ENCODE results near the gene GRB10.

Gene GRB10

DNA sequence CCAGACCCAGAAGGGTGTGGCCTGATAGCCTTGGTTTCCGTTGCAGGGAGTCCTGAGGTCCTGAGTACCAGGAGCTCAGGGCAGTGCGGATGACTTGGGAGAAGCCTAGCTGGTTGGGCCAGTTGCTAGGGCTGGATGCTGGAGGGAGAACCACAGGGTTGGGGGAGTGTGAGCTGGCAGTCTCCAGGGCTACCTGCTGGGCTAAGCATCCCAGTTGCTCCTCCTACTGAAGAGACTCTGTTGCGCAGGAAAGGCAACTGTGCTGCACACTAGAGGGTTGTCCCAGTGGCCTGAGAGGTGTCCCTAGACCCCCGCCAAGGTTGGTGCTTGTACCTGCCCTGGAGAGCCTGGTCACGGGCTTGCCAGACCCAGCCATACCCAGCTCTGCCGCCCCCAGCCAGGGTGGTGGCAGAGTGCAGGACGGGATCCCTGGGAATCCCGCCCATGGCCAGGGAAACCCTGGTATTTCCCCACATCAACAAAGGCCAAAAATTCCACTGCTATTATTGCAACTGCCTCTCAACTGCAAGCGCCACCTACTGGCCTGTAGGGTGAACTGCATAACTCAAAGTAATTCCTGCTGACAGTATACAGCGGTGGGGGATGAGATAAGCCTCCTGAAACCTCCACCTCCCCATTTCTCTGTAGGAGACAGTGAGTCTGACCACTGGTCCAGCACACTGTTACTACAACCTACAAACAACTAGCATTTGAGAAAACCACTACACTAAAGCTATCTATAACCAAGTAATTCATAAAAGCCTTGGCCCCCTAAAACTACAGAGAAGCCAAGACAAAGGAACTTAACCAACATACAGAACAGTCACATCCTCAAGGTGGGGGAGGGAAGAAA, 149.9 kb downstream of the GRB10 start:
- no peak for DNase-seq (ENCODE audit: low read depth)

DNA sequence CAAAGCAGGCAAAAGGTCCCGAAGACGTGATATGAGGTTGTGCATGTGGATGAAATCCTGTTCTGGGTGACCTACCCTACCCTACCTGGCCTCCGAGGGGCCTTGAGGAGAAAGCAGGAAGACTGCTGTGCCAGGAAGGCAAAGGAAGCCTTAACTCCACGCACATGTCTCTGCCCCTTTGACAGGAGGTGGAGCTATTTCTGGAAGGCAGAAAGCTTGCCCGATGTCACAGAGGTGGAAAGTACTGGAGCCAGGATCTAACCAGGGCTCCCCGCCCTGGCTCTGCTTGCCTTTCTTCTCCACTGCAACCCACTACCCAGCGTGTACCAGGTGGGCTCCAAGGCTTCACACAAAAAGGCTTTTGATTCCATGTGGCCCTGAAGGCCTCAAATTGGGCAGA, 151.1 kb downstream of the GRB10 start:
- no peak for DNase-seq (ENCODE audit: low read depth)

DNA sequence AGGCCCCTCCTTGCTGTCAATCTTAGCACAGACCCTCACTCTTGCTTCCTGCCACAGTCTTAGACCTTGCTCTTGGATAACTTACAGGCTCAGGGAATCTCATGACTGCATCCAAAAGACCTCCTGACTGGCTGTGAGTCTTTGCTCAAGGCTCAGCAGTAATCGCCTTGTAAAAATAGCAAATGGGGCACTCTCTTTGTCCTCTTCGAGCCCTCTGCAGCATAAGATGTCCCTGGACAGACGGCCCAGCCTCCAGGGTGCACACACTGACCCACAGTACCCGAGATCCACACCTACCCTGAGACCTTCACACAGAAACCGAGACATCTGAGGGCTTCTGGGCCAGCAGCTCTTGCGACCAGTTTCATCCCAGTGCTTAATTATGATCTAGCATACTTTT, 151.6 kb downstream of the GRB10 start:
- DNase-seq (ENCODE audit: low read depth) = no peak

DNA sequence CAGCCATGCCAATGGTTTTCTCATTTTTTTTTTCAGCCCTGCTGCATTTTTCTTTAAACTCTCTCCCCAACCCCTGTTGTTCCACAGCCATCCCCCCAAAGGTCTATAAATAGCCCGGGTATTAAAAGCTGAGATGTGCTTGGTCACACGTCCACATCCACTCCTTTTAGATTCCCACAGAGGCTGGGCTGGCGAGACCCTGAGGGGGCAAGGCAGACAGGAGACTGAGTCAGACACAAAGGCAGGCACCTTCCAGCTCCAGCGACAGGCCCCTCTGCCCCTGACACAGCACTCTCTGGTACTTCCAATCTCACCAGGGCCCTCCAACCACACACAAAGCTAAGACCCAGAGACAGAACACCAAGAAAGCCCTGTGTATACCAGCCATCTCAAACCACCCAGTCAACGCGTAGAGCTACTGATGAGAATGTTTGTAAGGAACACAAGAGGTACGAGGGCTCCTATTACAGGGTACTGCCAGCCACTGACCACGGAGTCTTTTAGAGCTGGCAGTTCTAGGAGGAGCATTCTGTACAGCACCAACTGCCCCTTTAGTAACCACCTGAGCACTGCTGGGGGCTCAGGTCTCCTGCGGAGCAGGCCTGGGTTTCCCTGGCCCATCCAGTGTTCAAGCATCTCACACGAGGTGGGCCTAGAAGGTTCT, 153.3 kb downstream of the GRB10 start:
- no peak for DNase-seq (ENCODE audit: low read depth)

DNA sequence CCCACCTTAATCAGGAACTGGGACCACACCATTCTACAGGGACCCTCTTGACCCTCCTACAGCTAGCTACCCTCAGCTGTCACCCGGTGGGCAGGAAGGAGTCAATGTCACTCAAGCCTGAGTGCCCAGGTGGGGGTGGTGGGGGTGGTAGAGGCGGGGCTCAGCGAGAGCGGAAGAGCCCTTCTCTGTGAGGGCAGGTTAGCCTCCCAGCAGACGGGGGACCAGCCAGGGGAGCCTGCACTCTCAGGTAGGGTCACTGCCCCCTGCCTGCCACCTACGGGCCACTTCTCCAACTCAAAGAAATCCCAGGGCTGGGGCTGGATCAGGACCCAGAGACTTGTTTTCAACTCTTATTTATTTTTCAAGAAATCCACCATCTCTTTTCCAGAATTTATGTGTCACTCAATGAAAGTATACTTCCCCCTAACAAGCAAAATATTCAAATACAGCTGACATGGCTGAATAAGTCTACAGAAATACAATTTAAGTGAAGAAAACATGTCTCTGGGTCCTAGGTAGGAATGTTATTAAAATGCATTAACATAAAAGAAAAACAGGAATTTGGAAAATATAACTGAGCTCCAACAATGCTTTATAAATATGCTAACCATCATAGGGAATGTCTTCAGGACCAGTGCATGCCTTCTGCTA, 154.1 kb downstream of the GRB10 start:
- no peak for DNase-seq (ENCODE audit: low read depth)

DNA sequence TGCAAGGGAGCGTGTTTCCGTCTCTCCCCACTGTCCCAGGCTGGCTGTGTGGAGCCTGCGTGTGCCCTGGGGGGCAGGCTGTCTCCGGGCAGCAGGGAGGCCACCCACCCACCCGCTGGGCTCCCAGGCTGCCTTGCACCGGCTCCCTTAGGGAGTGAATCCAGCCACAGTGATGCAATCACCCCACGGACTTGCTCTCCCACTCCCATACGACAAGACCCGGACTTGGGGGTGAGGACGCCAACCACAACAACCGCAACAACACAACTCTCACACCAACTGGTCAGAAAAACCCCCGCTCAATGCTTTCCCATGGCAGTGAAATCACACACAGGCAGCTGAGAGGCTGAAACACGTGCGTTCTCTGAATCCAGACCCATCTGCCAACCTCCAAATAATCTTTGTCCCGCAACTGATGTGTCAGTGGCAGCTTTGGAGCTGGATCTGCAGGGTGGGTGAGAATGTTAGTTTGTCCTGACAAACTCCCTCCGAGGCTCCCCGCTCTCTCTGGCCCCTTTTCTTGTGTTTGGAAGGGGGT, 154.8 kb downstream of the GRB10 start:
- no peak for DNase-seq (ENCODE audit: low read depth)

DNA sequence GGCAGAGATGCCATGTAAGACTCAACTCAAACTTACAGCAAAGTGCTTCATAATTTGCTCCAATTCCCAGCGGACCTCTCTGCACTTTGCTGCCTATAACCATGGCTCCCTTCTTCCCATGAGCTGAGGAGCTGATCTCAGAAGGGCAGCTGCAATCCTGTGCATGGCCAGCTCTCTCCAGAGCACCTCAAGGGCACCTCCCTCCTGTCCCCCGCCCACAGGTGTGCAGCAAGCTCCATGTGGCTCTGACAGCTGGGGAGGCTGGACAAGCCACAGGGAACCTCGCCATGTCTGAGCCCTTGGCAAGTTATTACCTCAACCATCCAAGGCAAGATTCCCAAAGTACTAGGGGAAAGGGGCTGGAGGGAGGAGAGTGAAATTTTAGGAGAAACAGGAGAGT, 156.4 kb downstream of the GRB10 start:
- no peak for DNase-seq (ENCODE audit: low read depth)

DNA sequence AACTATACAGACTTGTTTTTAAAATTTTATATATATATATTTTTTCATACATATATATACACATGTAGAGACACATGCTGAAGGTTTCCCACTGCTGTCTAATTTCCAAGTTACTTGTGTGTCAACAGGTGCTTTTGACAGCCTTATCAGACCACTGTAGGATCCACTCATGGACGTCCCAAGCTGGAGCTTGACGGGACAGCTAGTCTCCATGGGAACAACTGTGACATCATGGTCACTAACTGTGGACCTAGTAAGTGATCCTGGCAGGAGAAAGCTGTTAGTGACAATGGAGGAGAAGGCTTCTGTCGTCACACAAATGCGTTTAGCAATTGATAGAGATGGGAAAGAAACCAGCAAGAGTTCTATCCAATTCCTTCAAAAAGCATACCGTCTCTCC, 157.3 kb downstream of the GRB10 start:
- DNase-seq (ENCODE audit: low read depth) = no peak

DNA sequence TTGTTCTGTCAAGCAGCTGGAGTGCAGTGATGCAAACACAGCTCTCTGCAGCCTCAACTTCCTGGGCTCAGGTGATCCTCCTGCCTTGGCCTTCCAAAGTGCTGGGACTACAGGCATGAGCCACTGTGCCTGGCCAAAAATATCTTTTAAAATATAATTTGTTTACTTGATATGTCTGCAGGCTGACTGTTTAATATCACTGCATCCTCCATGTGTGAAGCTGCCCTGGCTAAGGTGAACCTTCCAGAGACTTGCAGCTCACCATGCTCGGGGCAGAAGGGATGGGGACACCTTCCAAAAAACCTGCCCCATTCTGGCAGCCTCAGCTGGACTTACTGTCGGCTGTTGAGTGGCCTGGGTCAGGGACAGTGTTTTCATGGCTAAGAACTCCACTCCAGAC, 159.9 kb downstream of the GRB10 start:
- DNase-seq (ENCODE audit: low read depth) = no peak

DNA sequence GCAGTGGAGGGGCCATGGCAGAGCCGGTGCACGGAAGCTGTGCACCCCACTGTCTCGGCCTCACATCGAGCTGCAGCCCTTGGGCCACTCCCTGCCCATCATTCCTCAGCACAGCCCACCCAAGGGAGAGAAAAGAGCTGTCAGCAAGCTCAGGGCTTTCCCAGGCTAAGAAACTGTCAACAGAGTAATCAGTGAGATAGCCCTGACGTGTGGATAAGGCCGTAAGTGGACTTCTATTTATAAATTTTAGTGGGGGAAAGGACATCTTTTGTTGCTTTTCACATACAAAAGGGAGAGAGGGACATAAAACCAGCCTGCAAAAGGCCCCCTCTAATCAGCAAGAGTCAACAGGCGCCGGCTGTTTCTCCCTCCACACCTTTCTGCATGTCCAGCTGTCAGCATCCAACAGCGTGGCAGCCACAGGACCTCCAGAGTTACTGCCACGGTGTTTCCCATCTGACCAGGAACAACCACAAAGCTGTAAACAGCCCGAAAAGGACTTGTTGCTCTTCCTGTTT, 160.7 kb downstream of the GRB10 start:
- no peak for DNase-seq (ENCODE audit: low read depth)

DNA sequence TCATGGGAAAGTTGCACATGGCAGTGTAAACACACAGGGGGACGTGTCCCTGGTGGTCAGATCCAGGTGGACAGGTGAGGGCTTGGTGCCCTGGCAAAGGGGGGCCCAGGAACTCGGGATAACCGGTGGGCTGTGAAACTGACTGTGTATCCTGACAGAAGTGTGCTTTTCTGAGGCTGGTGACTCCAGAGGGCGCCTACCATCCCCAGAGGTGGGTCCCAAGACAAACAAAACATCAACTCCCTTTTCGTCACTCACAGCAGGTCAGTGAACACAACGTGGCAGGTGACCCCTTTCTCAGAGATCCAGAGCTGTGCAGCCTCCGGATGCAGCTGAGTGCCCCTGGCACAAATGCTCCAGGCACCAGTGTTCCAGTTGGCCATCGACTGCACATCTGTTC, 161.5 kb downstream of the GRB10 start:
- DNase-seq (ENCODE audit: low read depth) = no peak

DNA sequence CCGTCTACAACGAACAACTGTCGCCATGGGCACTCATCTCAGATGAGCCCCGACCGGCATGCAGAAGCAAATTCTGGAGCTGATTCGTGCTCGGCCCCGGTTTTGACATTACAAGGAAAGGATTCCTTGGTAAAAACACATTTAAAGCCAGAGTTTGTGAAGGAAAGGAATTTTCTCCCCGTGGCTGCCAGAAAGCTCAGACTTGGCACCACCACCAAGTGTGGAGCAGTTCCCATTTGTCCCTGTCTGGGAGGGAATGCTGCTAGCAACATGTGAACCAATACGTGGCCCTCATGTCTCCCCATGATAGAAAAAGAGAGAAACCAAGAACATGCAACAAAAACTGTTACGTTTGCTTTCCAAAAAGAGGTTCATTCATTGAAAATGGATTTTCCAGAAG, 162.3 kb downstream of the GRB10 start:
- DNase-seq (ENCODE audit: low read depth) = no peak

DNA sequence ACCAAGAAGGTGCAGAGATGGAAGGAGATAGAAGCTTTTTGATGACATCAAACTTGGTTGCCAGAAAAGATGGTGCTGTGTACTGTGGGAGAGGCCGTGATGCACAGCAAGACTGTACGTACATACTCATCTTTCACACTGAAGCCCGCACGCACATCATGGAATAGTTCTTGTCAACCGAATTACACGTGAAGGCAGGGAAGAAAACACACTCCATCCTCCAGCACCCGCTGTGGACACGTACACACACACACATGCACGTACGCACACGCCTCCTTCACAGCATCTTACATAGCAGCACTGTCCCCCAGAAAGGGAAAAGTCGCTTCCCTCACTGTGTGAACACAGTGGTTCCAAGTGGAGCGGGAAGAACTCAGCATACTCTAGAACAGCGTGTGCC, 163.0 kb downstream of the GRB10 start:
- no peak for DNase-seq (ENCODE audit: low read depth)

DNA sequence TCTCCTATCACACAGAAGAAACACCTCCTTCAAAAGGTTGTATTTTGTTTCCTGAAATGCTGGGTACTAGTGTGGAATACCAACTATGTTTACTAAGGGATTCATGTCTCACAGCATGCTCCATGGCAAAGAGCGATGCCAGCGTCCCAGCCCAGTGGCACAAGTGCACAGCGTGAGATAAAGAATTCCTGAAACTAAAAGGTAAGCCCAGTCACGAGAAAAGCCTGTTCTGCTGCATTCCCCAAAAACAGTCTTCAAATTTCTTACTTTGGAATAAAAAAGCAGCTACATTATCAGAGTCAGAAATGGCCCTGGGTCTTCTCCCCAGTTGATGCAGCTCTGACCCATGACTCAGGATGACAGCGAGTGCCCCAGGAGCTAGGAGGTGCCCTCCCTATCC, 164.4 kb downstream of the GRB10 start:
- no peak for DNase-seq (ENCODE audit: low read depth)

DNA sequence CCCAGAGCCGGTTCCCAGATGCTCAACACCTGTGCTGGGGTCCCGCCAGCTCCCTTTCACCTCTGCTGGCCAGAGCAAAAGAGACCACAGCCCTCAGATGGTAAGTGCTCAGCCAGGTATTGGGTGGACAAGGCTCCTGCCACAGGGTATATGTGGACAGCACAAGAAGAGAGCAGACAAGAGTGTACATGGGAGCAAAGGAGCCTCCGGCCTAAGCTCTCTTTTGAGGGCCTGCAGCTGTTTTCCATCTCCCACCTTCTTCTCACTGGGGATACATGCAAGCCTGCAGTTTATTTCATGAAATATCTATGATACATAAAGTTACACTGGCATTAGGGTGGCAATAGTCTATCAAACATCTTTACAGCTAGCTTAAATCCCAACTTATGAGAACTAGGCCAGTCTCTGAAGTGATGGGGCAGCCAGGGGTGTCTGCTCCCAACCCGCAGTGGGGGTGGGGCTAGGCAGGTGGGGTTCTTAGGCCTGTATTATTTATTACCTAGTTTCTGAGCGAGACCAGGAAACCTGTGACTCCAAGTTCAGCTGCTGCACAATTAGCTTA, 167.1 kb downstream of the GRB10 start:
- DNase-seq (ENCODE audit: low read depth) = no peak

DNA sequence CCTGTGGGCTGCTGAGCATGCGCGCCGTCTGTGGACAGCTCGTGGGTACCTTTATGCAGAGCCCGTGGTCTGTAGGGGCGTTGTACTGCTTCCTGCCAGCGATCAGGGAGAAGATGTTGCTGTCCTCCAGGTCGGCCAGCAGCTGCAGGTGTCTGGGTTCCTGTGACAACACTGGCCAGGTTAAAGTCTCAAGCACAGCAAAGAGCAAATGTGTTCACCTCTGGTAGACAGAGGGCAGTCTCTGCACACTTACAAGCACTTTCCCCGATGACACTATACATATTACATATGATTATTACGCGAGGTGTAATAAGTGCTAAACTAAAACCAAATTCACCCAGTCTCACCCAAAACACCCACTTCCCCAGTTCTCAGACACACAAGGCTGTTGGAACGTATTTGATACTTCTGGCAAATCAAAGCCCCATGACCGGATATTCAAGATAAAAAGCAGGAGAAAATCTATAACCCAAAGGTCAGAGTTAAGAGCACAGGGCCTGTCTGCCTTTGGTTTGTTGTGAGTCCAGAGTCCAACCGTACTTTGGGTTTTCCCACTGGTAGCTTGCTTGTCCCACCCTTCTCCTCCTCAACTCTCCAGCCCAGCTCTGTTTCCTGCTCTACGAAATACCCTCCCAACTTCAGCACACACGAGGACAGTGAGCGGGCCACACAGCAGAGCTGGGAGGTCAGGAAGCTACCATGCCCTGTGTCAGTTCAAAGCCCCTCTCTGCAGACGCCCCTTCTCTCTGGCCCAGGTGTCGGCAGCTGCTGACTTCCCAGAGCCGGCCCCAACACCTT, 167.8 kb downstream of the GRB10 start:
- no peak for DNase-seq (ENCODE audit: low read depth)

DNA sequence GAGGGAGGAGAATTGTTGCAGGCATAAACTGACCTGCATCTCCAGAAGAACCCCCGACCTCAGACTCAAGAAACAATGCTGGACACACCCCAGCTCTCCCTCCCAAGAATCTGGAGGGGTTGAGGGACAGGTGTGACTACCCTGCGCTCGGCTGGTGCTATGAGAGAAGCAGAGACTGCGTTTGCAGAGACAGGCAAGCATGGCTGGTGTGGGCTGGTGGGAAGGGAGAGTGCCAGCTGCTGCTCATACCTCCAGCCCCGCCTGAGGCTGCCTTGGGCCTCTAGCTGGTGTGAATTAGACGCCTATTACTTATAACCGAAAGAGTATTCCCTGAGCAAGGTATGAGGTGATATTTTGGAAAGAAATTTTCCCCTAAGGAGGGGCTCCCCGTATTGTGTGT, 169.2 kb downstream of the GRB10 start:
- no peak for DNase-seq (ENCODE audit: low read depth)

DNA sequence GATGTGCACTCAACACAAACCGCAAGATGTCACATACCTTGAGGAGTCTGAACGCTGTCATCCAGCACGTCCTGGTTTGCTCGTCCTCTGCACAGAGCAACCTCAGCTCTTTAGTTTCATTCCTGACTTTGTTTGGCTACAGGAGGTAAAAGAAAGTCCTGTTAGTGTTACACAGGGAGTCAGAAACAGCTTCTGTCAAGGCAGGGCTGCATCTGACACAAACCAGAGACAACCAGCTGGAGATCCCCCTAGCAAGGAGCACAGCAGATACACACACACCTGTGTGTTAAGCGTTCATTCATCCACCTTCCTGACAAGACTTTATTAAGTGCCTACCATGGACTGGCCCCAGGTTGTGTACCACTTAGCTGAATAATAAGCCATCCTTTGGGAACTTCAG, 170.0 kb downstream of the GRB10 start:
- DNase-seq (ENCODE audit: low read depth) = no peak

DNA sequence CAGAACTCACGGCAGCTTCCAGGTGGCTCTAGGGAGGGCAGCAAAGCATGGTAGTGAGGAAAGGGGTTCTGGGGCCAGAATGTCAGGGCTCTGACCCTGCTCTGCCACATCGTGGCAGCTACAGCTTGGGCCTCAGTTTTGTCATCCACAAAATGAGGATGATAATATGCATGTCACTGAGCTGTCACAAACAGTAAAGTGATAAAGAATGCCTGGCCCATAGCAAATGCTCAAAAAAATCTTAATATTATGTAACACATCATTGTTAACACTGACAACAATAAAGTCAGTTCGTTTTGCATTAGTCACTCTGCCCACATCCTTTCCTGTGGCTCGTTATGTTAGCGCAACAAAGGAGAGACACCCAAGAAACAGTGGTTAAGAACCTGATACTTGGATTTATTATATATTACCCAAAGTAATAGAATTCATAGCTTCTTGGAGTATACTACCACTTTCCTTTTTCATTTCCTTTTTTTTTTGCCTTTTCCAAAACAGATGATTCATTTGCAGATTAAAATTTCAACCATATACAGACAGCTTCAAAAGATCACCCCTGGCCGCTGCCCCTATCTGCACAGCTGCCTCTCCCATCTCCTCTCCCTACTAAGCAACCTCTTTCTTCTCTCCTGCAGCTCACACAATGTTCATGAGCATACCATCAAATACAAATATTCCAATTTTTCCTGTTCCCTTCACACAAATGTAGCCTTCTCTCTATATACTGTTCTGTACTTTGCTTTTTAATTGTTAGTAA, 172.0 kb downstream of the GRB10 start:
- DNase-seq (ENCODE audit: low read depth) = peak; percentile 63

DNA sequence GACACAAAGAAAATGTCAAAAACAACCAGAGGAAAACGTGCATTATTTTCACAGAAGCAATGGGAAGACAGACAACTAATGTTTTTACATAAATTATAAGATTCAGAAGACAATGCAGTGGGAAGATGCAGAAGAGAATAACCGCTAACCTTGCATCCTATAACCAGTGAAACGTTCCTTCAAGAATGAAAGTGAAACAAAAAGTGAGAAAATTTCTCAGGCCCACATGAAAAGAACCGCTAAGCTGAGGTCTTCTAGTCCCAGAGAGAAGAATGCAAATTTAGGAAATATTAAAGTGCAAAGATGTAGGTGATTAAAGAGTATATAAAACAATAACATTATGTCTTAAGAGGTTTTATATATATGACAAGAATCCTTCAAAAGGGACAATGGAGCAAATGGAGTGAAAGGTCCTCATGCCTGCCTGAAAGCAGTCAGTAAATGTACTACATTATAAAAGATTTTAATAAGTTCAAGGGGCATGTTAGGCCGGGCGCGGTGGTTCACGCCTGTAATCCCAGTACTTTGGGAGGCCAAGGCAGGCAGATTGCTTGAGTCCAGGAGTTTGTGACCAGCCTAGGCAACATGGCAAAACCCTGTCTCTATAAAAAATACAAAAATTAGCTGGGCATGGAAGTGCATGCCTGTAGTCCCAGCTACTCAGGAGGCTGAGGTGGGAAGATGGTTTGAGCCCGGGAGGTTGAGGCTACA, 174.3 kb downstream of the GRB10 start:
- DNase-seq (ENCODE audit: low read depth) = no peak
